Endothelial cell (in vitro differentiated cells): ENCODE data around the gene FGR. TPM values are rescaled to one million over a fixed set of nuclear protein-coding genes. Genes with fewer than 3 reads are reported as not detected.

Experiments
- DNase-seq: peaks from one replicate; pipeline ENCODE4 v3.0.0; 2021; ENCODE audit warnings: low spot score
- H3K27ac Mint-ChIP-seq: one replicate; pipeline ENCODE4 v1.8.0; 2021; ENCODE audit warnings: mixed read lengths, inconsistent platforms; ENCODE audit not compliant: unreplicated experiment
- H3K27me3 Mint-ChIP-seq: one replicate; pipeline ENCODE4 v1.8.0; 2021; ENCODE audit warnings: mild to moderate bottlenecking, moderate library complexity, mixed read lengths, inconsistent platforms; ENCODE audit not compliant: unreplicated experiment
- H3K36me3 Mint-ChIP-seq: one replicate; pipeline ENCODE4 v1.8.0; 2021; ENCODE audit warnings: mild to moderate bottlenecking, low read depth, mixed read lengths, inconsistent platforms; ENCODE audit not compliant: unreplicated experiment
- H3K4me1 Mint-ChIP-seq: one replicate; pipeline ENCODE4 v1.8.0; 2021; ENCODE audit warnings: mild to moderate bottlenecking, mixed read lengths, inconsistent platforms; ENCODE audit not compliant: unreplicated experiment
- H3K4me3 Mint-ChIP-seq: one replicate; pipeline ENCODE4 v1.8.0; 2021; ENCODE audit warnings: mild to moderate bottlenecking, mixed read lengths, inconsistent platforms; ENCODE audit not compliant: unreplicated experiment
- H3K9me3 Mint-ChIP-seq: one replicate; pipeline ENCODE4 v1.8.0; 2021; ENCODE audit warnings: mixed read lengths, inconsistent platforms; ENCODE audit not compliant: unreplicated experiment
- CTCF ChIP-seq: fragments of 200-600 bp; sonication (generic); IDR thresholded peaks from one replicate; pipeline ENCODE4 v1.5.0; 2021; ENCODE audit warnings: antibody characterized with exemption; ENCODE audit not compliant: unreplicated experiment
- total RNA-seq: library from RNA; stranded (reverse); fragmentation: NEBNext Ultra II Directional; extraction: Animal tissue kit (Norgen Biotek cat#: 25700); gene quantifications from one replicate; pipeline ENCODE4 v1.2.1, GENCODE V29; 2021; ENCODE audit not compliant: unreplicated experiment

The FGR gene
- total RNA-seq, 1 donor from 2014 or later: 0.46 TPM

- TF ChIP-seq CTCF: no peak
- no peak for DNase-seq
- no peaks in the 10 kb centered on the region for H3K9me3 Mint-ChIP-seq
- no peak overlapping the region for H3K4me3 Mint-ChIP-seq
- H3K27me3 Mint-ChIP-seq: peaks cover 6% of the 10 kb centered on the region
- H3K27ac Mint-ChIP-seq: no peak overlapping the region
- peaks cover 10% of the 10 kb centered on the region for H3K4me1 Mint-ChIP-seq
- peaks cover 6% of the 10 kb centered on the region for H3K36me3 Mint-ChIP-seq
Observed at GRCh38 chr1:27648602-27649305, 13.8 kb upstream of the FGR start.

GRCh38 chr1:27647328-27647727, 12.3 kb upstream of the FGR start:
- H3K27me3 Mint-ChIP-seq: peaks cover 11% of the 10 kb centered on the region

GRCh38 chr1:27646676-27647075, 11.7 kb upstream of the FGR start:
- DNase-seq: no peak
- Mint-ChIP-seq H3K27ac (no peak overlapping the region), H3K4me1 (peaks cover 10% of the 10 kb centered on the region), H3K27me3 (peaks cover 10% of the 10 kb centered on the region), H3K36me3 (peaks cover 6% of the 10 kb centered on the region), H3K4me3 (no peak overlapping the region), H3K9me3 (no peaks in the 10 kb centered on the region)
- TF ChIP-seq CTCF: no peak

More at GRCh38 chr1:27647328-27647727, 12.3 kb upstream of the FGR start:
- no peak for TF ChIP-seq CTCF
- H3K27ac Mint-ChIP-seq: no peak overlapping the region
- DNase-seq: no peak
- peaks cover 6% of the 10 kb centered on the region for H3K36me3 Mint-ChIP-seq
- no peaks in the 10 kb centered on the region for H3K9me3 Mint-ChIP-seq
- peaks cover 10% of the 10 kb centered on the region for H3K4me1 Mint-ChIP-seq
- H3K4me3 Mint-ChIP-seq: no peak overlapping the region

GRCh38 chr1:27645071-27645415, 10.1 kb upstream of the FGR start:
- no peak for TF ChIP-seq CTCF
- Mint-ChIP-seq H3K4me3 (no peak overlapping the region), H3K27me3 (peaks cover 8% of the 10 kb centered on the region), H3K36me3 (peaks cover 6% of the 10 kb centered on the region), H3K9me3 (no peaks in the 10 kb centered on the region), H3K4me1 (no peaks in the 10 kb centered on the region), H3K27ac (no peak overlapping the region)
- no peak for DNase-seq

- Mint-ChIP-seq H3K4me3 (no peak overlapping the region), H3K36me3 (peaks cover 6% of the 10 kb centered on the region)
- no peak for TF ChIP-seq CTCF
Observed at GRCh38 chr1:27644369-27645070, 9.5 kb upstream of the FGR start.

More at GRCh38 chr1:27644369-27645070, 9.5 kb upstream of the FGR start:
- Mint-ChIP-seq H3K27me3 (peaks cover 8% of the 10 kb centered on the region), H3K27ac (no peak overlapping the region), H3K4me1 (no peaks in the 10 kb centered on the region), H3K9me3 (no peaks in the 10 kb centered on the region)
- DNase-seq: no peak
